HEK293 (cell line): Measurements from ENCODE around the gene REC114.

ENCODE experiments used
- CTCF ChIP-seq: fragments of 450-650 bp; formaldehyde crosslinking; IDR thresholded peaks from 2 replicates; pipeline ENCODE4 v1.5.1; 2016; ENCODE audit warnings: missing biosample characterization, missing genetic modification characterization
- ELK4 ChIP-seq: IDR thresholded peaks from 2 replicates; pipeline ENCODE4 v1.6.1; 2011; ENCODE audit warnings: mild to moderate bottlenecking, low read depth, low read length, borderline replicate concordance
- PBX3 ChIP-seq: sonication (generic); formaldehyde crosslinking; IDR thresholded peaks from 2 replicates; pipeline ENCODE4 v1.8.1; 2022; ENCODE audit warnings: mild to moderate bottlenecking, moderate library complexity, missing genetic modification reagents
- REST ChIP-seq: fragments of 450-650 bp; formaldehyde crosslinking; IDR thresholded peaks from 2 replicates; pipeline ENCODE4 v1.5.1; 2016; ENCODE audit warnings: missing biosample characterization, missing genetic modification characterization
- TCF7L2 ChIP-seq: IDR thresholded peaks from 2 replicates; pipeline ENCODE4 v1.6.1; 2011; ENCODE audit warnings: low read depth, mild to moderate bottlenecking, inconsistent platforms, low read length, moderate library complexity, borderline replicate concordance
- YY1 ChIP-seq: fragments of 450-650 bp; formaldehyde crosslinking; IDR thresholded peaks from 2 replicates; pipeline ENCODE4 v1.5.1; 2018; ENCODE audit warnings: missing biosample characterization, missing genetic modification characterization
- ZBTB1 ChIP-seq: fragments of 450-650 bp; formaldehyde crosslinking; IDR thresholded peaks from 2 replicates; pipeline ENCODE4 v1.5.1; 2016; ENCODE audit warnings: missing biosample characterization, missing genetic modification characterization
- ZNF558 ChIP-seq: fragments of 450-650 bp; formaldehyde crosslinking; IDR thresholded peaks from 2 replicates; pipeline ENCODE4 v1.5.1; 2016; ENCODE audit warnings: missing biosample characterization, missing genetic modification characterization
- ZNF600 ChIP-seq: fragments of 450-650 bp; formaldehyde crosslinking; IDR thresholded peaks from 2 replicates; pipeline ENCODE4 v1.5.1; 2016; ENCODE audit warnings: missing biosample characterization, missing genetic modification characterization

- TF ChIP-seq CTCF: no peak
- TF ChIP-seq ZNF600 (tag by site-specific recombination): no peak
- no peak for TF ChIP-seq PBX3 (CRISPR knock-in tag)
- no peak for TF ChIP-seq ZNF558 (tag by site-specific recombination)
- no peak for TF ChIP-seq ZBTB1 (tag by site-specific recombination)
- TF ChIP-seq YY1 (tag by site-specific recombination): no peak
- TF ChIP-seq ELK4: no peak
- TF ChIP-seq TCF7L2: no peak
- TF ChIP-seq REST: no peak
Observed at GRCh38 chr15:73571346-73571745, 128.4 kb downstream of the REC114 start.
